ENCODE measurements around the gene HAUS8.

Gene HAUS8

DNA sequence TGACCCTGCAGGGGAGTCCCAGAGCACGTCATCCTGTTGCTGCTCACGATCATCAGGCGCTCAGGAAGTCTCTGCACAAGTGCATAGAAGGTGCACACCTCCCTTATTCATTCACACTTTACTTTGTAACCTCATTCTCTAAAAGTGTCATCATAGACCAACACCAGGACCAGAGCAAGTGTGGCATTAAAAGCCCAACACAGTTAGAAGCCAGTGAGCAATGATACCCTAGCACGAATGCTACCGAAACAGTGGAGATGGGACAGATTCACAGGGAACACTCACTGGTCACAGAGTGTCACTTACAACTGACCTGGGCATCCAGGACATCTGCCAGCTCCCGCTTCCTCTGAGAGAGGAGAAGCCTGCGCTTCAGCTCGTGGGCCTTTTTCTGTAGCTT, 17.0 kb downstream of the HAUS8 start:
- Mint-ChIP-seq H3K27ac (no peak overlapping the region), H3K27me3 (ENCODE audit: low read depth) (no peaks in the 10 kb centered on the region), H3K4me1 (no peaks in the 10 kb centered on the region), H3K36me3 (ENCODE audit: low read depth) (peaks cover 20% of the 10 kb centered on the region), H3K4me3 (no peak overlapping the region), H3K9me3 (no peaks in the 10 kb centered on the region)
- TF ChIP-seq, protein P1, sequence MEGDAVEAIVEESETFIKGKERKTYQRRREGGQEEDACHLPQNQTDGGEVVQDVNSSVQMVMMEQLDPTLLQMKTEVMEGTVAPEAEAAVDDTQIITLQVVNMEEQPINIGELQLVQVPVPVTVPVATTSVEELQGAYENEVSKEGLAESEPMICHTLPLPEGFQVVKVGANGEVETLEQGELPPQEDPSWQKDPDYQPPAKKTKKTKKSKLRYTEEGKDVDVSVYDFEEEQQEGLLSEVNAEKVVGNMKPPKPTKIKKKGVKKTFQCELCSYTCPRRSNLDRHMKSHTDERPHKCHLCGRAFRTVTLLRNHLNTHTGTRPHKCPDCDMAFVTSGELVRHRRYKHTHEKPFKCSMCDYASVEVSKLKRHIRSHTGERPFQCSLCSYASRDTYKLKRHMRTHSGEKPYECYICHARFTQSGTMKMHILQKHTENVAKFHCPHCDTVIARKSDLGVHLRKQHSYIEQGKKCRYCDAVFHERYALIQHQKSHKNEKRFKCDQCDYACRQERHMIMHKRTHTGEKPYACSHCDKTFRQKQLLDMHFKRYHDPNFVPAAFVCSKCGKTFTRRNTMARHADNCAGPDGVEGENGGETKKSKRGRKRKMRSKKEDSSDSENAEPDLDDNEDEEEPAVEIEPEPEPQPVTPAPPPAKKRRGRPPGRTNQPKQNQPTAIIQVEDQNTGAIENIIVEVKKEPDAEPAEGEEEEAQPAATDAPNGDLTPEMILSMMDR (IDR thresholded peaks at IDR 0.05; ENCODE audit: unreplicated experiment in 3 of 3) = no peak

DNA sequence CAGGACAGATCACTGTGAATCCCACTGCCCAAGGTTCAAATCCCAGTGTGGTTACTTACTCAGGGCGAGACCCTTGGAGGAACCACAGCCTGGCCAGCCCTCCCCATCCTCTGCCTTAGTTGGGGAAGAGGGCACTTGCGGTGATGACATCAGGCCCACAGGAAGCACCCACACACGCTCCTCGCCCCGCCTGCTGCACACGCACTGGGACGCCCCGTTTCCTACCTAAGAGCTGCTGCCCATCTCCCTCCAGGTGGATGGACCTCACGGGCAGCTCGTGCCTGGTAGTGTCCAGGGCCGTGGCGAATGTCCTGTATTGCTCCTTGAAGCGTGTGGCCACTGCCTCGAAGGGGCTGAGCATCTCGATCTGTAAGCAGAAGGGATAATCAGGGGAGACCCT, 19.6 kb downstream of the HAUS8 start:
- no peaks in the 10 kb centered on the region for H3K4me1 Mint-ChIP-seq

DNA sequence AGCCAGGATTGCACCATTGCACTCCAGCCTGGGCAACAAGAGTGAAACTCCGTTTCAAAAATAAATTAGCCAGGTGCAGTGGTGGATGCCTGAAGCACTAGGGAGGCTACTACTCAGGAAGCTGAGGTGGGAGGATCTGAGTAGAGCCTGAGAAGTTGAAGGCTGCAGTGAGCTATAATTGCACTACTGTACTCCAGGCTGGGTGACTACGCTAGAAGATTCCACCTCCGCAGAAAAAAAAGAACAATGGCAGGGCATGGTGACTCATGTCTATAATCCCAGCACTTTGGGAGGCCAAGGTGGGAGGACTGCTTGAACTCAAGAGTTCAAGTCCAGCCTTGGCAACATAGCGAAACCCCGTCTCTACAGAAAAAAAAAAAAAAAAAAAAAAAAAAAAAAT, 20.5 kb downstream of the HAUS8 start:
- Mint-ChIP-seq H3K27ac (no peak overlapping the region), H3K27me3 (ENCODE audit: low read depth) (no peaks in the 10 kb centered on the region), H3K9me3 (no peaks in the 10 kb centered on the region), H3K4me3 (no peak overlapping the region), H3K36me3 (ENCODE audit: low read depth) (peaks cover 38% of the 10 kb centered on the region), H3K4me1 (no peaks in the 10 kb centered on the region)
- TF ChIP-seq, protein P1 (IDR thresholded peaks at IDR 0.05; ENCODE audit: unreplicated experiment in 3 of 3) = no peak

More for the DNA sequence above, 19.6 kb downstream of the HAUS8 start:
- TF ChIP-seq, protein P1 (IDR thresholded peaks at IDR 0.05; ENCODE audit: unreplicated experiment in 3 of 3) = no peak
- H3K9me3 Mint-ChIP-seq = no peaks in the 10 kb centered on the region
- H3K27me3 Mint-ChIP-seq (ENCODE audit: low read depth) = no peaks in the 10 kb centered on the region
- no peak overlapping the region for H3K27ac Mint-ChIP-seq
- no peak overlapping the region for H3K4me3 Mint-ChIP-seq
- H3K36me3 Mint-ChIP-seq (ENCODE audit: low read depth) = peaks cover 34% of the 10 kb centered on the region

DNA sequence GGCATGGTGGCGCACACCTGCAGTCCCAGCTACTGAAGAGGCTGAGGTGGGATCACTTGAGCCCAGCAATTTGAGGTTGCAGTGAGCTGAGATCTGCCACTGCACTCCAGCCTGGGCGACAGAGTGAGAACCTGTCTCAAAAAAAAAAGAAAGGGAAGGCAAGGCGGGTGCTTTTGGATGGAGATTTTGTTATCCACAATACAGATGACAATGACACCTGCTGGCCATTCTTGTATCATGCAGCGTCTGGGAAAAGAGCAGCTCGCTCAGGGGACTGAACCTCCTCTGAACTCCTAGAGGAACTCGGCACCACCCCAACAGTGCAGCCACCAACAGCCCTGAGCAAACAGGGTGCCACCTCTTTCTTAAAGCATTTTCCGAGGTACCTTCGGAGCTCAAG, 22.8 kb downstream of the HAUS8 start:
- peaks cover 27% of the 10 kb centered on the region for H3K36me3 Mint-ChIP-seq (ENCODE audit: low read depth)
- H3K27ac Mint-ChIP-seq = no peak overlapping the region
- TF ChIP-seq, protein P1 (IDR thresholded peaks at IDR 0.05; ENCODE audit: unreplicated experiment in 3 of 3) = peak; percentile 55 to 61 (median 57)
- no peaks in the 10 kb centered on the region for H3K27me3 Mint-ChIP-seq (ENCODE audit: low read depth)
- H3K4me1 Mint-ChIP-seq = no peaks in the 10 kb centered on the region
- no peak overlapping the region for H3K4me3 Mint-ChIP-seq
- H3K9me3 Mint-ChIP-seq = no peaks in the 10 kb centered on the region

GRCh38 chr19:17049711-17050280, 25.5 kb downstream of the HAUS8 start:
- Mint-ChIP-seq H3K9me3 (no peaks in the 10 kb centered on the region), H3K27ac (no peak overlapping the region), H3K4me3 (no peak overlapping the region), H3K4me1 (no peaks in the 10 kb centered on the region), H3K27me3 (ENCODE audit: low read depth) (no peaks in the 10 kb centered on the region), H3K36me3 (ENCODE audit: low read depth) (peaks cover 26% of the 10 kb centered on the region)
- TF ChIP-seq, protein P1 (IDR thresholded peaks at IDR 0.05; ENCODE audit: unreplicated experiment in 3 of 3) = no peak

GRCh38 chr19:17048885-17049453, 26.3 kb downstream of the HAUS8 start:
- TF ChIP-seq, protein P1 (IDR thresholded peaks at IDR 0.05; ENCODE audit: unreplicated experiment in 3 of 3) = no peak
- peaks cover 26% of the 10 kb centered on the region for H3K36me3 Mint-ChIP-seq (ENCODE audit: low read depth)
- no peak overlapping the region for H3K4me3 Mint-ChIP-seq
- no peak overlapping the region for H3K27ac Mint-ChIP-seq
- no peaks in the 10 kb centered on the region for H3K9me3 Mint-ChIP-seq
- peaks cover 3% of the 10 kb centered on the region for H3K27me3 Mint-ChIP-seq (ENCODE audit: low read depth)
- H3K4me1 Mint-ChIP-seq = no peaks in the 10 kb centered on the region

Data from nephron (organoid).